Stimulated activated CD8-positive, alpha-beta memory T cell treated with anti-CD3 and anti-CD28 coated beads, Interleukin-2, amount 100 ng/mL, for 48 hours (primary cell): ENCODE data around the gene ICAM5.

Source experiments
- DNase-seq, 2 donors: peaks; one replicate each; pipeline ENCODE4 v3.0.0-alpha.2; 2020; ENCODE audit warnings: low read depth in 2 of 2

Gene ICAM5

GRCh38 chr19:10290876-10291553, 1.3 kb downstream of the ICAM5 start:
- peak; percentile 42 to 56 for DNase-seq

- no peak for DNase-seq
Observed at GRCh38 chr19:10291554-10292205, 1.9 kb downstream of the ICAM5 start.

GRCh38 chr19:10292206-10292788, 2.5 kb downstream of the ICAM5 start:
- DNase-seq, result peak; percentile 67 to 84

GRCh38 chr19:10292789-10293636, 3.3 kb downstream of the ICAM5 start:
- DNase-seq, result no peak

- no peak for DNase-seq
Observed at GRCh38 chr19:10293637-10294367, 4.0 kb downstream of the ICAM5 start.

GRCh38 chr19:10294368-10294697, 4.6 kb downstream of the ICAM5 start:
- no peak for DNase-seq

GRCh38 chr19:10295305-10295846, 5.6 kb downstream of the ICAM5 start:
- DNase-seq, result no peak

- no peak for DNase-seq
Observed at GRCh38 chr19:10295847-10296591, 6.3 kb downstream of the ICAM5 start.

- DNase-seq, result no peak
Observed at GRCh38 chr19:10299545-10300458, 10.1 kb downstream of the ICAM5 start.

- no peak for DNase-seq
Observed at GRCh38 chr19:10305139-10305806, 15.5 kb downstream of the ICAM5 start.

- no peak for DNase-seq
Observed at GRCh38 chr19:10306327-10306726, 16.6 kb downstream of the ICAM5 start.

GRCh38 chr19:10309423-10309822, 19.7 kb downstream of the ICAM5 start, which contains the start of gene ZGLP1:
Gene ZGLP1, minus strand, starts transcription at chr19:10309815.
- no peak for DNase-seq

GRCh38 chr19:10315335-10316214, 25.8 kb downstream of the ICAM5 start, which contains the start of gene FDX2:
Gene FDX2, minus strand, starts transcription at chr19:10316015. Its CDS starts 19 bp downstream, at chr19:10315996.
- peak; percentile 84 to 91 for DNase-seq

GRCh38 chr19:10316229-10317044, 26.7 kb downstream of the ICAM5 start:
- DNase-seq, result no peak

GRCh38 chr19:10317045-10317856, 27.5 kb downstream of the ICAM5 start:
- DNase-seq, result no peak

- DNase-seq, result no peak
Observed at GRCh38 chr19:10317857-10318462, 28.2 kb downstream of the ICAM5 start.
